ENCODE data around the gene ATN1.
A peak's percentile ranks its signal among the peaks of the same experiment; 100 is the strongest.

GRCh38 chr12:6961278-6961694, 33.5 kb downstream of the ATN1 start:
- no peak for TF ChIP-seq MAX (IDR thresholded peaks at IDR 0.05)
- no peak for TF ChIP-seq REST (IDR thresholded peaks at IDR 0.05; ENCODE audit: low read depth)
- TF ChIP-seq TAF1 (IDR thresholded peaks at IDR 0.05; ENCODE audit: low read depth) = no peak
- TF ChIP-seq RAD21 (IDR thresholded peaks at IDR 0.05; ENCODE audit: low read depth) = no peak
- no peak for TF ChIP-seq CEBPB (IDR thresholded peaks at IDR 0.05)
- 0 out of 2 replicates have a peak, but pooled peaks have one; percentile 4 for TF ChIP-seq EP300 (IDR thresholded peaks at IDR 0.05; ENCODE audit: borderline replicate concordance)
- TF ChIP-seq FOXM1 (IDR thresholded peaks at IDR 0.05; ENCODE audit: borderline replicate concordance, low read depth) = no peak
- no peak for TF ChIP-seq TEAD4 (IDR thresholded peaks at IDR 0.05)
- TF ChIP-seq NFIC (IDR thresholded peaks at IDR 0.05) = no peak
- no peak for TF ChIP-seq TCF12 (IDR thresholded peaks at IDR 0.05; ENCODE audit: low read depth)
